ENCODE results near the gene RTN4.
"Not testable (repeated sequence)": the region's sequence is repeated elsewhere in the genome, so short reads cannot be mapped to it uniquely, and the experiment has no call there.

RTN4 gene

DNA sequence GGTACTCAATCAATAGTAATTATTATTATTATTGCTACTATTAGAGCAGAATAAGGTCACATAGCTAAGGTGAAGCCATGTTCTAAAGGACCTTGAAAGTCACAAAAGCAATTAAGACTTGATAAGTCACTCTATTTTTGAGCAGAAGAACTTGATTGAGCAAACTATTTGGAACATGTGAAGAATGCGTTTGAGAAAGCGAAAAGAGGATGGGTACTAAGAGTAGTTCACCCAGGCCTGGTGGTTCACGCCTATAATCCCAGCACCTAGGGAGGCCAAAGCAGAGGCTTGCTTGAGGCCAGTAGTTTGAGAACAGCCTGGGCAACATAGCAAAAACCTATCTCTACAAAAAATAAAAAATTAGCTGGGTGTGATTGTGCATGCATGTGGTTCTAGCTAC is 7.2 kb upstream of the RTN4 start:
- no peak for TF ChIP-seq CTCF (IDR thresholded peaks at IDR 0.05; ENCODE audit: control extremely low read depth, extremely low read depth, low read depth, missing control alignments)
- ChIA-PET CTCF (interaction anchor here (0.9 to 2.6 kb wide), 4 partner anchors 9 to 63 kb away, joined by 3 to 10 read pairs (median 6); no protein-coding TSS in a partner anchor), POLR2A (no interaction called here)
- no peak for DNase-seq (ENCODE audit: extremely low spot score)

GRCh38 chr2:55056024-55056521 is 5.8 kb upstream of the RTN4 start:
- POLR2A ChIA-PET = no interaction called here
- no peak for DNase-seq (ENCODE audit: extremely low spot score)

DNA sequence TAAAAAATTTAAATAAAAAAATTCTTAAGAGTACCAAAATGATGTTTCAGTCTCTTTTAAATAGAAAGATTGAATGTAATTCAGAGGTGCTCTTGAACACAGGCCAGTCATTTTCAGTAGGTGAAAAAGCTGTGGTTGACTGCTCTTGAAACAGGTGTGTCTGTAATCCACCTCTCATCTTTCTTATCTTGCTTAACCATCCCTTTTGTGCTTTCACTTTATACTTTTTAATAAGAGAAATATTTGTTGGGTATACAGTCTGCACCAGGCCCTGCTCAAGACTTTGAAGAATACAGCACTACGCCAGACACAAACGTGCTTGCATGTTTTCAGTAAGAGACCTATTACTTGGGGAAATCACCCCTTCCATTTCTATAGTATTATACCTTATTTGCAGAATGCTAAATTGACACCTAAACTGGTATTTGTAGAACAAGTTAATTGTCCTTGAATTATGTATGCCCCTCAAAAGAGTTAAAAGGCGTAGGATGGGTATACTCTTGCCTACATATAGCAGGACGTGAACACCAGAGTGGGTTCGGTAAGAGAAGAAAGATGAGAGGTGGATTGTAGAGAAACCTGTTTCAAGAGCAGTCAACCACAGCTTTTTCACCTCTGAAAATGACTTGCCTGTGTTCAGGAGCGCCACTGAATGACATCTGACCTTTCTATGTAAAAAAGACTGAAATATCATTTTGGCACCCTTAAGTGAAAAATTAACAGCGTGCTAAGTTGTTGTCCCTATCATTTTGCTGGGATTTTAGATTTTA is 4.0 kb upstream of the RTN4 start:
- peak; percentile 41 for DNase-seq (ENCODE audit: extremely low spot score)
- CTCF ChIA-PET = interaction anchor here (1.2 to 1.3 kb wide), 2 partner anchors 18 to 49 kb away, joined by 3 read pairs; no protein-coding TSS in a partner anchor
- POLR2A ChIA-PET = no interaction called here
- no peak for TF ChIP-seq CTCF (IDR thresholded peaks at IDR 0.05; ENCODE audit: control extremely low read depth, extremely low read depth, low read depth, missing control alignments)

More at GRCh38 chr2:55056024-55056521, 5.8 kb upstream of the RTN4 start:
- no peak for TF ChIP-seq CTCF (IDR thresholded peaks at IDR 0.05; ENCODE audit: control extremely low read depth, extremely low read depth, low read depth, missing control alignments)
- CTCF ChIA-PET = no interaction called here

- ChIA-PET CTCF (interaction anchor here (1.0 to 1.2 kb wide), 3 partner anchors 42 to 115 kb away, joined by 3 to 5 read pairs (median 5); no protein-coding TSS in a partner anchor), POLR2A (interaction anchor here (0.5 kb wide), 1 partner anchor 96 kb away, joined by 3 read pairs; no protein-coding TSS in a partner anchor)
- DNase-seq (ENCODE audit: extremely low spot score) = not testable (repeated sequence)
These were observed 3.0 kb upstream of the RTN4 start for GRCh38 chr2:55053225-55053624.

DNA sequence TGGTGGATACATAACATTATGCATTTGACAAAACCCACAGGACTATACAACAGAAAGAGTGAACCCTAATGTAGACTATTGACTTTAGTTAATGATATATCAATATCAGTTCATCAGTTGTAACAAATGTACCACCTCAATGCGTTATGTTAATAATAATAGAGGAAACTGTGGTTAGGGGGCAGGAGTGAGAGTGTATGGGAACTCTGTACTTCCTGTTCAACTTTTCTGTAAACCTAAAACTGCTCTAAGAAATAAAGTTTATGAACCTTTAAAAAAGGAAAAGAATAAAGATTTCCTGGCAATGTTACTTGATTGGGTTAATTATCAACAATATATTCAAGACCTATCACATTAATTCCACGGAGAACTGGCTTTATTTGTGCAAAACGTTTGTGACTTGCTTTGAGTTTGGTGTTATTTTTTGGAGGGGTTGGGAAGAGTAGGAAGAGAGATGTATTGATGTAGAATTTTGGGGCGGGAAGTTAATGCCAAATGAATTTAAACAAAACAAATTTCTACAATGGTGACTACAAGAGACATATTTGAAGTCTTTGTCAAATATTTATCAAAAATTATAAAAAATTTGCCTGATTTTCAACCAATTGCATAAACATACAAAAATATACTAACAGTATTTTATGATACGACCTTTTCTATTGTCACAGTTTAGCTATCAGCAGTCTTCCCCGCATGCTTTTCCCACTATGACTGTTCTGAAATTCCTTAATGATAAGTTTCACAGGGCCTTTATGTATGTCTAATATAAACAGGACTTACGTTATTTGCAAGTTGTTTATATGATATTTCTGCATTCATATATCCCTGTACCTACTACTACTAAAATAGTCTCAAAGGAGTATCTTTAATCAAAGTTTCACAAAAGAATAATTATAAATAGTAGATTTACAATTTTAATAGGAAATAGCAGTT is 2.1 kb upstream of the RTN4 start:
- no peak for DNase-seq (ENCODE audit: extremely low spot score)
- ChIA-PET CTCF (interaction anchor here (1.0 to 2.6 kb wide), 3 partner anchors 41 to 116 kb away, joined by 5 to 7 read pairs (median 5); no protein-coding TSS in a partner anchor), POLR2A (no interaction called here)
- TF ChIP-seq CTCF (IDR thresholded peaks at IDR 0.05; ENCODE audit: control extremely low read depth, extremely low read depth, low read depth, missing control alignments) = no peak

DNA sequence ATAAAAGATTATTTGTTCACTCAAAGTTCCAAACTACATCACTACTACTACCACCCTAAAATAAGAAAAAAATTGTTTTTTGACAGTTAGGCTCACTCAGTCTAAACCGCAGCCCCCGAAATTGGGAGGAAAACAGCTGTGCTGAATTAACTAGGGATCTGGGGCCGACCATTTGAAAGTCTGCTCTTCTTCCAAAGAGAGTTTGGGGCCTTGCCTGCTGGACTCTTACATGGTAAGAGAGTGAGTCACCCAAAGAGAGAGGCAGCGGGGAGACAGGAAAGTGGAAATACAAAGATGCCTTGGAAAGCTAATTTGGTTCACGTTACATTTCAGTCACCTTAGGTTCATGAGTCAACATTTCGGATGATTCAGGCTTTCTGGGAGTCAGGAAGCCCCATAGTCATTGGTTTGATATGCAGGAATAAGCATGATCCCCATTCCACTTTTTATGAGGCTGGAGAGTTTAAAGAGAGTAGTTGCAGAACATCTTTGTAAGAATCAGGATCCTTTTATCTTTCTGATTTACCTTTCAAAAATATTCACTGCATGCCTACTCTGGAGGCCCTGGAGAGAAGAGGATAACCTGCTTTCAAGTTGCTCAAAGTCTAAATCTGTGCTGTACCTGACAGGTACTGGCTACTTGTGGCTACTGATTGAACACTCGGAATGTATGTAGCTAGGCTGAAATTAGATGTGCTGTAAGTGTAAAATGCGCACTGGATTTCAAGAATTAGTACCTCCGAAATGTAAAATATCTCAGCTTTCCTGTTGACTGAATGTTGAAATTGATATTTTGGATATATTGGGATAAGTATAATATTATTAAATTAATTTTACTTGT is 995 bp upstream of the RTN4 start:
- POLR2A ChIA-PET = interaction anchor here (0.5 to 1.1 kb wide), 3 partner anchors 10 to 489 kb away, joined by 3 to 5 read pairs (median 3); no protein-coding TSS in a partner anchor

More for the DNA sequence above, 995 bp upstream of the RTN4 start:
- DNase-seq (ENCODE audit: extremely low spot score) = no peak
- CTCF ChIA-PET = interaction anchor here (0.6 to 2.9 kb wide), 8 partner anchors 11 to 164 kb away, joined by 3 to 17 read pairs (median 4); no protein-coding TSS in a partner anchor
- TF ChIP-seq CTCF (IDR thresholded peaks at IDR 0.05; ENCODE audit: control extremely low read depth, extremely low read depth, low read depth, missing control alignments) = no peak
